Suprapubic skin (tissue), 4 donors: ENCODE data around the gene MAD1L1.

Source experiments
- CTCF ChIP-seq, 2 donors: fragments of 200-600 bp in 1 of 2; fragments of 450-650 bp in 1 of 2; sonication (generic) in 1 of 2; IDR thresholded peaks; one replicate each; pipeline ENCODE4 v1.5.1; 2016 to 2019; ENCODE audit warnings: antibody characterized with exemption in 2 of 2, mild to moderate bottlenecking in 1 of 2, moderate library complexity in 1 of 2
- EP300 ChIP-seq: sonication (generic); formaldehyde crosslinking; IDR thresholded peaks from one replicate; pipeline ENCODE4 v1.6.1; 2017; ENCODE audit warnings: antibody characterized with exemption
- POLR2A ChIP-seq, 2 donors: fragments of 450-650 bp; IDR thresholded peaks; one replicate each; pipeline ENCODE4 v1.6.1; 2017; ENCODE audit warnings: antibody characterized with exemption in 2 of 2, mild to moderate bottlenecking in 2 of 2, moderate library complexity in 2 of 2
- POLR2AphosphoS5 ChIP-seq, 3 donors: sonication (generic); formaldehyde crosslinking; IDR thresholded peaks; one replicate each; pipeline ENCODE4 v1.6.1; 2017; ENCODE audit warnings: antibody characterized with exemption in 3 of 3

DNA sequence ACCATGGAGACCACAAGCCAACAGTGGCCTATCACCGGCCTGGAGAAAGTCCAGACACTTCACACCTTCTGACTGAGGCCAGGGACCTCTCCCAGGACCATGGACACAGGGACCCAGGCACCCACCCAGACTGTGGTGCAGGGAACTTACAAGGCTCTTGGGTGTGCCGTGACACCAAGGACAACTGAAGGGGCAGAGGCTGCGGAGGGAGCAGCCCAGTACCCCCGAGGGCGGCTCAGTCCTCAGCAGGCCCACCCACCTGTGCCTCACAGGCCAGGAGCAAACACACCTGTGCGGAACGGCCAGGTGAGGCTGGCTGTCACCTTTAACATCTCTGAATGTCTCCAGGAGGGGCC lies 182.3 kb downstream of the MAD1L1 start:
- TF ChIP-seq CTCF (IDR thresholded peaks at IDR 0.05), result no peak
- TF ChIP-seq POLR2A (IDR thresholded peaks at IDR 0.05), result no peak
- TF ChIP-seq EP300, result no peak
- no peak for TF ChIP-seq POLR2AphosphoS5 (IDR thresholded peaks at IDR 0.05)
